Stimulated activated CD8-positive, alpha-beta memory T cell treated with anti-CD3 and anti-CD28 coated beads, Interleukin-2, amount 100 ng/mL, for 48 hours (primary cell): Measurements from ENCODE around the gene GPC3.
"Not testable (repeated sequence)": the region's sequence is repeated elsewhere in the genome, so short reads cannot be mapped to it uniquely, and the experiment has no call there.

Source experiments
- DNase-seq, 2 donors: peaks; one replicate each; pipeline ENCODE4 v3.0.0-alpha.2; 2020; ENCODE audit warnings: low read depth in 2 of 2

The GPC3 gene

GRCh38 chrX:133995759-133996158 lies 10.4 kb upstream of the GPC3 start:
- no peak for DNase-seq

- DNase-seq: no peak
Measured at GRCh38 chrX:133994576-133994975, 9.2 kb upstream of the GPC3 start.

- no peak for DNase-seq
Measured at GRCh38 chrX:133992882-133993281, 7.5 kb upstream of the GPC3 start.

- DNase-seq: no peak
Measured at GRCh38 chrX:133991814-133992213, 6.4 kb upstream of the GPC3 start.

GRCh38 chrX:133991057-133991456 lies 5.7 kb upstream of the GPC3 start:
- DNase-seq: not testable (repeated sequence)

- no peak for DNase-seq
Measured at GRCh38 chrX:133989993-133990392, 4.6 kb upstream of the GPC3 start.

- DNase-seq: no peak
Measured at GRCh38 chrX:133989490-133989889, 4.1 kb upstream of the GPC3 start.

GRCh38 chrX:133988010-133988409 lies 2.6 kb upstream of the GPC3 start:
- no peak for DNase-seq

- no peak for DNase-seq
Measured at GRCh38 chrX:133987188-133987587, 1.8 kb upstream of the GPC3 start.

- DNase-seq: no peak
Measured at GRCh38 chrX:133985967-133986683, 731 bp upstream of the GPC3 start.

- no peak for DNase-seq
Measured at GRCh38 chrX:133984857-133985163, 584 bp downstream of the GPC3 start.

GRCh38 chrX:133983974-133984845 lies 1.2 kb downstream of the GPC3 start:
- DNase-seq: no peak

GRCh38 chrX:133983256-133983973 lies 2.0 kb downstream of the GPC3 start:
- DNase-seq: no peak

GRCh38 chrX:133981924-133982323 lies 3.5 kb downstream of the GPC3 start:
- no peak for DNase-seq

GRCh38 chrX:133980832-133981588 lies 4.4 kb downstream of the GPC3 start:
- DNase-seq: no peak

- no peak for DNase-seq
Measured at GRCh38 chrX:133980406-133980805, 5.0 kb downstream of the GPC3 start.

GRCh38 chrX:133979641-133980230 lies 5.7 kb downstream of the GPC3 start:
- no peak for DNase-seq

- no peak for DNase-seq
Measured at GRCh38 chrX:133973704-133974103, 11.7 kb downstream of the GPC3 start.

- no peak for DNase-seq
Measured at GRCh38 chrX:133972916-133973315, 12.5 kb downstream of the GPC3 start.

- DNase-seq: no peak
Measured at GRCh38 chrX:133971586-133971985, 13.8 kb downstream of the GPC3 start.

- DNase-seq: no peak
Measured at GRCh38 chrX:133970076-133970475, 15.3 kb downstream of the GPC3 start.

GRCh38 chrX:133969191-133969590 lies 16.2 kb downstream of the GPC3 start:
- no peak for DNase-seq
